Karpas-422 (cell line): ENCODE results near the gene NXPH1. TPM values are rescaled to one million over a fixed set of nuclear protein-coding genes. Genes with fewer than 3 reads are reported as not detected.

Source experiments
- DNase-seq: peaks from one replicate; pipeline ENCODE4 v3.0.0-alpha.2; 2015
- H2AFZ ChIP-seq: fragments of 200-600 bp; sonication (generic); 2 replicates; pipeline ENCODE4 v1.6.1; 2014; ENCODE audit warnings: antibody characterized with exemption, low read length, mixed read lengths
- H3K27ac ChIP-seq: fragments of 200-600 bp; sonication (generic); 2 replicates; pipeline ENCODE4 v1.5.1; 2014; ENCODE audit warnings: mild to moderate bottlenecking, low read length, moderate library complexity
- H3K27me3 ChIP-seq: fragments of 200-600 bp; sonication (generic); 2 replicates; pipeline ENCODE4 v1.6.1; 2014; ENCODE audit warnings: low read length, mixed read lengths
- H3K36me3 ChIP-seq: fragments of 200-600 bp; sonication (generic); 2 replicates; pipeline ENCODE4 v1.6.1; 2014; ENCODE audit warnings: low read length, mixed read lengths; ENCODE audit not compliant: insufficient read depth
- H3K4me1 ChIP-seq: fragments of 200-600 bp; sonication (generic); 2 replicates; pipeline ENCODE4 v1.6.1; 2014; ENCODE audit warnings: mild to moderate bottlenecking, low read length, mixed read lengths
- H3K4me2 ChIP-seq: fragments of 200-600 bp; sonication (generic); 2 replicates; pipeline ENCODE4 v1.6.1; 2014; ENCODE audit warnings: low read length, low read depth, mild to moderate bottlenecking; ENCODE audit not compliant: poor library complexity, severe bottlenecking
- H3K4me3 ChIP-seq: fragments of 200-600 bp; sonication (generic); 2 replicates; pipeline ENCODE4 v1.5.1; 2014; ENCODE audit warnings: mild to moderate bottlenecking, antibody characterized with exemption, low read length, mixed read lengths
- H3K79me2 ChIP-seq: fragments of 200-600 bp; sonication (generic); 2 replicates; pipeline ENCODE4 v1.6.1; 2014; ENCODE audit warnings: mild to moderate bottlenecking, low read length, mixed read lengths
- H3K9ac ChIP-seq: fragments of 200-600 bp; sonication (generic); 2 replicates; pipeline ENCODE4 v1.6.0; 2014; ENCODE audit warnings: low read length
- H3K9me2 ChIP-seq: fragments of 200-600 bp; sonication (generic), shearing (Covaris generic); replicated peaks from 2 replicates; pipeline ENCODE4 v1.6.0; 2014; ENCODE audit warnings: mild to moderate bottlenecking, low read length, moderate library complexity; ENCODE audit not compliant: insufficient read depth
- H3K9me3 ChIP-seq: fragments of 300-700, 200-600 bp; sonication (generic); 2 replicates; pipeline ENCODE4 v1.6.1; 2014; ENCODE audit warnings: low read length, mixed read lengths
- H4K20me1 ChIP-seq: fragments of 200-600 bp; sonication (generic); 2 replicates; pipeline ENCODE4 v1.6.1; 2014; ENCODE audit warnings: mild to moderate bottlenecking, antibody characterized with exemption, low read length, low read depth; ENCODE audit not compliant: insufficient read depth
- total RNA-seq: library from RNA; depleted of rRNA; stranded (reverse); fragments of >200 nt; shearing (Covaris generic); gene quantifications from 2 replicates; pipeline ENCODE4 v1.2.3, GENCODE V29; 2014; ENCODE audit warnings: low replicate concordance

NXPH1 gene
- total RNA-seq, 1 experiment from 2014 or later = not detected

DNA sequence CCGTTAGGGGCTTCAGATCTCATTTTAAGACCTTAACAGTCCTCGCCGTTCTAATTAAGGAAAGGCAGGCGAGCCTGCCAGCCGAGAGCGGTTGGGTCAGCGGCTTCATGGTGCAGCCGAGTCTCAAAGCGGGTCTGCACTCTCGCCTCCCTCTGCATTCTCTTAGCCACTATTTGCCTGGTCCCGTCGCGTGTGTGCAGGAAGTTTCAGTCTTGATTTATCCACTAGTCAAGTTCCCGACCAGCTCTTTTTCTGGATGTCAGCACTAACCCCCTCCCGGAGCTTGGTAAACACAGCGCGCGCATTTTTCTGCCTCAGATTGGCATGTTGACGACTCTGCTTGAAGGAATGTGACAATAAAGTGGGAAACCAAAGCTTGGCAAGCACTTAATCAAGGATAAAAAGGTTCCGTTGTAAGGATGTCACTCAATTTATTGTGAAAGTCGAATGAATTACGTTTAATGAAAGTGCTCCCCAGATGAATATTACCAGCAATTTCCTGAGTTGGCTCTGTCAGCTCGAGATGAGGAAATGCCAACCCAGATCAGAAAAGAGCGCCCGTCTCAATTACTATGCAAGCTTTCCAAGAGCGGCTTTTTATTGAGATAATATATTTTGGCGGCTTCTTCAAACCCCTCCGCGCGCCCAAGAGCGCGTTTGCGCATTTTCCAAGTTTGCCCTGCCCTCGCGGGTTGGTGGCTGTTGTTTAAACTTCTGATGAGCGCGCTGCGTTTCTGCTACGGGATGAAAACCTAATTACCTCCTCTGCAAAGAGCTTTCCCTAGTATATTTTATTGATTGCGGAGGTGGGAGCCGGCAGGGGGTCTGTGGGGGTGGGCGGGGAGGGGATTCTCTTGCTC is 7.9 kb downstream of the NXPH1 start:
- Histone ChIP-seq H4K20me1 (no peaks in the 10 kb centered on the region), H2AFZ (no peak overlapping the region), H3K9me2 (no peaks in the 10 kb centered on the region), H3K27ac (no peak overlapping the region), H3K4me3 (no peak overlapping the region), H3K79me2 (no peaks in the 10 kb centered on the region), H3K4me2 (no peak overlapping the region), H3K9me3 (no peaks in the 10 kb centered on the region), H3K27me3 (no peaks in the 10 kb centered on the region), H3K9ac (no peak overlapping the region), H3K4me1 (no peaks in the 10 kb centered on the region), H3K36me3 (no peaks in the 10 kb centered on the region)
- DNase-seq = no peak

DNA sequence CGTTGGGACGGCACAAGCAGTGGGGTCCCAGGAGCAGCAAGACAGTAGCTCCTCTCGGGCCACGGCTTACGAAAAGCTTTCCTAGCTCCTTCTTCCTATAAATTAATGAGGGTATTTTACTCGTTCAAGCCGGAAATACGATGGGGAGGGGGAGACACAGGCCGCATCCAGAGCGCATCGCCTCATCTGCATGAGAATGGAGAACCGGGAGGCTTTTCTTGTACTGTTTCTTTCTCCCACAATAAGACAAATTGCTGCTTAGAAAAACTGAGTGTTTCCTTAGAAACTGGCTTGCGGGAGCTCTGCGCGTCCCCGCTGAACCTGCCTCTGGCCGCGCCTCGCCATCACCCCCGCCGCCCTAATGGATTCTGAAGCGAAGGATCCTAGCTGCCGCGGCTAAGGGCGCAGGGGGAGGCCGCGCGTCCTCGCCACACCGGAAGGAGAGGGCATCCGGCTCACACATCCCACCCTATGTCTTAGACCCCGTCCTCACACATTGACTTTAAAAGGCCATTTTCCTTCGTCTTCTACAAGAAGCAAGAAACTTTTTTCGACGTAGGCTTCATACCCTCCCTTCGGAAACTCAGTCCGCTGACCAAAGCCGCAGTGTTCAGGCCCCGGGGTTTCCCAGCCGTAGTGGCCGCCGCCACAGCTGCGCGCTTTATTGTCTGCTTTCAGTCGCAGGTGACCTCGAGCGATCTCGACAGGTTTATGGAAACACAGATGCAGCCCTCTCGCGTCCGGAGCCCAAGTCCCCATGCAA is 8.8 kb downstream of the NXPH1 start:
- no peaks in the 10 kb centered on the region for H3K9me2 ChIP-seq
- no peaks in the 10 kb centered on the region for H4K20me1 ChIP-seq
- no peaks in the 10 kb centered on the region for H3K79me2 ChIP-seq
- no peaks in the 10 kb centered on the region for H3K4me1 ChIP-seq
- no peaks in the 10 kb centered on the region for H3K36me3 ChIP-seq
- no peak overlapping the region for H3K4me2 ChIP-seq
- no peaks in the 10 kb centered on the region for H3K9me3 ChIP-seq
- no peak overlapping the region for H2AFZ ChIP-seq
- no peak for DNase-seq
- no peak overlapping the region for H3K27ac ChIP-seq
- no peak overlapping the region for H3K9ac ChIP-seq
- no peaks in the 10 kb centered on the region for H3K27me3 ChIP-seq
- H3K4me3 ChIP-seq = no peak overlapping the region

DNA sequence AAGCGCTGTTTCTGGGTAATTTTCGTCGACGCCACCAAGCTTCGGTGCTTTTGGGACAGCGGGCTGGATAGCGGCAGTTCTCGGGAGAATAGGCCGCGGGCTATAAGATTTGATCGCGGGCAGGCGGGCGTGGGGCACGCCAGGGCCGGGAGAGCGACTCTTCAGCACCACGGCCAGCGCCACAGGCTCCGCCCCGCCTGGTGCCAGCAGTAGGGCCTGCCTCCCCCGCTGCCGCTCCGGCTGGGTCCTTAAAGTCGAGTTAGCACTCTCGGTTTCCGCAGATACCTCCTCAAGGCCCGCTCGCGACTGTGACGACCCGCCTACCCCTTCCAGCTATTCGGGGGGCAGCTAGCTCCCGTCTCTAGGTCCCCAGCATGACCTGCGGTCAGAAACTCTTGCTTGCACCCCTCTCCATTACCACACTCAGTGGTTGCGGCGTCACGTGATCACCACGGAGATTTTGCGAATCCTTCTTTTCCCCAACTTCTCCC is 9.4 kb downstream of the NXPH1 start:
- Histone ChIP-seq H3K4me3 (no peak overlapping the region), H3K27me3 (no peaks in the 10 kb centered on the region), H3K9ac (no peak overlapping the region), H3K36me3 (no peaks in the 10 kb centered on the region), H3K79me2 (no peaks in the 10 kb centered on the region), H3K4me2 (no peak overlapping the region), H3K9me3 (no peaks in the 10 kb centered on the region), H3K27ac (no peak overlapping the region), H3K9me2 (no peaks in the 10 kb centered on the region), H4K20me1 (no peaks in the 10 kb centered on the region), H2AFZ (no peak overlapping the region), H3K4me1 (no peaks in the 10 kb centered on the region)
- no peak for DNase-seq

DNA sequence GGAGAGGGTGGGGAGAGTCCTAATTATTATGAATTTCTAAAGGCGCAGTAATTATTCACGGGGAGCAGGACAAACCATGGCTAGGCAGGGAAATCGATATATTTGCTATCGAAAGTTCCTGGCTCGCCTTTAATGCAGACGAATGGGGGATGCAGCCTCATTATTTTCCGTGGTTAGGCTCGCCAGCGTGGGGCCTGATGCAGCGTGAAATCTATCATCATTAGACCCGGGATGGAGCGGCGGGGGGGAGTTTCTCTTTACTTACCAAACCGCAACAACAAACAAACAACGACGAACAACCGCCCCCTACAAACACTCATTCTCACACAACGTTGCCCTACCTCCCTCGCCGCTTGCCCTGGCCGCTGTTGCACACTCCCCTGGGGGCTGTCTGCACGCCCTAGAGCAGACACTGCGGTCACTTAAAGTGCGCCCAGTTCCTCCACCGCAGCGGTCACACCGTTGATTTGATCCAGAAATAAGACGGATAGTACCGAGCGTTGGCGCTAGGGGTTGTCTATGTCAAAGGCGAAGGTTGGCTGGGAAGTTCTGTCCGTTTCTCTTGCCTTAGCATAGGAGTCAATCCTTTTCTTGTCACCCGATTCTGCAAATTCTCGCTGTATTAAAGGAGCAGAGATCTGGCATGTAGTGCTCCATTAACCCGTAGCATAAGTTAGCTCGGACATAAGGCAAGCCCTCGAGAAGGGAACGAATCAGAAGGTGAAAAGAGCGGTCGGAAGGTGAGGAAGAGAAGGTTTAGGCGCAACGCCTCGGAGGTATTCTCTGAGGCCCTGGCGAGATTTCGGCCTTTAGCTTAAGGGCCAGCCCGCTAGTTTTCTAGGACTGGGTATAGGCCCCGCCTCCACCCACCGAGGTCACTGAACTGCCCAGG is 10.4 kb downstream of the NXPH1 start:
- Histone ChIP-seq H3K4me1 (no peaks in the 10 kb centered on the region), H3K27ac (no peak overlapping the region), H3K9me2 (no peaks in the 10 kb centered on the region), H3K9me3 (no peaks in the 10 kb centered on the region), H3K9ac (no peak overlapping the region), H2AFZ (no peak overlapping the region), H3K4me2 (no peak overlapping the region), H3K36me3 (no peaks in the 10 kb centered on the region), H3K27me3 (no peaks in the 10 kb centered on the region), H4K20me1 (no peaks in the 10 kb centered on the region), H3K4me3 (no peak overlapping the region), H3K79me2 (no peaks in the 10 kb centered on the region)
- no peak for DNase-seq

DNA sequence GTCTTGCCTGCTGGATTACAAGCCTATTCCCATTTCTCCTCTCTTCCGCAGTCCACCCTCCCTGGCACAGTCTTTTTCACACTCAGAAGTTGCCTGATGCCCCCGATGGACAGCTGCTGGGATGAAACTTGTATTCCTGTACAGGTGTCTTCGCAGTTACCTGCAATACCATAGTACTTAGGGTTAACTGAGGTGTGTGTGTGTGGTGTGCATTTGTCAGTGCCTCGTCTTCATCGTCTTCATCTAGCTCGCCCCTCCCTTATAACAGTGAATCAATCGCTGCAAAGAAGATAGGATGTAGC is 11.0 kb downstream of the NXPH1 start:
- no peaks in the 10 kb centered on the region for H3K4me1 ChIP-seq
- no peaks in the 10 kb centered on the region for H3K27me3 ChIP-seq
- no peak overlapping the region for H3K4me3 ChIP-seq
- H3K9me2 ChIP-seq = no peaks in the 10 kb centered on the region
- H3K27ac ChIP-seq = no peak overlapping the region
- no peaks in the 10 kb centered on the region for H3K9me3 ChIP-seq
- H2AFZ ChIP-seq = no peak overlapping the region
- no peaks in the 10 kb centered on the region for H3K36me3 ChIP-seq
- H3K4me2 ChIP-seq = no peak overlapping the region
- H3K79me2 ChIP-seq = no peaks in the 10 kb centered on the region
- no peak overlapping the region for H3K9ac ChIP-seq
- H4K20me1 ChIP-seq = no peaks in the 10 kb centered on the region
- no peak for DNase-seq

DNA sequence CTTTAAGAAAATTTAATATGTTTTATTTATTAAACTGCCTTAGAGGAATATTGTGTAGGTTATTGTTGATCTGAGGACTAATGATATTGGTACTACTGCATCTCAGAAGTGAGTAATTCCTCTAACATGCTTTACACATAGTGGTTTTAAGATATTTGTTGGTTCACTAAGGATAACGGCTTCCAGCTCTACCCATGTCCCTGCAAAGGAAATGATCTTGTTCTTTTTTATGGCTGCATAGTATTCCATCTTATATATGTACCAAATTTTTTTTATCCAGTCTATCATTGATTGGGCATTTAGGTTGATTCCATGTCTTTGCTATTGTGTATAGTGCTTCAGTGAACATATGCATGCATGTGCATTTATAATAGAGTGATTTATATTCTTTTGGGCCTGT is 20.1 kb downstream of the NXPH1 start:
- H3K27me3 ChIP-seq = no peaks in the 10 kb centered on the region
- H3K27ac ChIP-seq = no peak overlapping the region
- no peak overlapping the region for H2AFZ ChIP-seq
- no peaks in the 10 kb centered on the region for H3K4me1 ChIP-seq
- H3K36me3 ChIP-seq = no peaks in the 10 kb centered on the region
- no peak for DNase-seq
- no peak overlapping the region for H3K4me2 ChIP-seq
- no peaks in the 10 kb centered on the region for H3K79me2 ChIP-seq
- no peak overlapping the region for H3K9ac ChIP-seq
- H3K4me3 ChIP-seq = no peak overlapping the region
- H3K9me3 ChIP-seq = no peaks in the 10 kb centered on the region; the same call in 1 of the 2 replicates
- H4K20me1 ChIP-seq = no peaks in the 10 kb centered on the region
- H3K9me2 ChIP-seq = no peaks in the 10 kb centered on the region

DNA sequence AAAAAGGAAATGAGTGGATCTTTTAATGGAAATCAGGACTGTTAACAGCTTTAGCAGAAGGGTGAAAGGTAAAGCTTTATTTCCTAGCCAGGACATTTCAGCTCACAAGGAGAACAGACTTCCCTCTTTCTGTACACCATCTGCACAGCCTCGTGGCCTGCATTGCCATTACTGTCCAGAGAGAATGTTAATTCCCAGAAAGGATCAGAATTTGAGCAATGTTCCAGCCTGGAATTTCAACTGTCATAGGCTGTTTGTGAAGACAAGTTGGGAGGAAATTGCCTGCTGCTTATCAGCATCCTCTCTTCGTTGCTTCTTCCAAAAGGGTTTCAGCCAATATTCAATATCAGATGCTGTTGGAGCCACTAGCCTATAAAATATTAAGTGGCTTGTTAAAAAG is 22.0 kb downstream of the NXPH1 start:
- Histone ChIP-seq H3K27me3 (no peaks in the 10 kb centered on the region), H3K9me3 (no peaks in the 10 kb centered on the region; the same call in 1 of the 2 replicates), H4K20me1 (no peaks in the 10 kb centered on the region), H3K4me3 (no peak overlapping the region), H3K9me2 (no peaks in the 10 kb centered on the region), H2AFZ (no peak overlapping the region), H3K4me2 (no peak overlapping the region), H3K36me3 (no peaks in the 10 kb centered on the region), H3K9ac (no peak overlapping the region), H3K79me2 (no peaks in the 10 kb centered on the region), H3K4me1 (no peaks in the 10 kb centered on the region), H3K27ac (no peak overlapping the region)
- DNase-seq = no peak

DNA sequence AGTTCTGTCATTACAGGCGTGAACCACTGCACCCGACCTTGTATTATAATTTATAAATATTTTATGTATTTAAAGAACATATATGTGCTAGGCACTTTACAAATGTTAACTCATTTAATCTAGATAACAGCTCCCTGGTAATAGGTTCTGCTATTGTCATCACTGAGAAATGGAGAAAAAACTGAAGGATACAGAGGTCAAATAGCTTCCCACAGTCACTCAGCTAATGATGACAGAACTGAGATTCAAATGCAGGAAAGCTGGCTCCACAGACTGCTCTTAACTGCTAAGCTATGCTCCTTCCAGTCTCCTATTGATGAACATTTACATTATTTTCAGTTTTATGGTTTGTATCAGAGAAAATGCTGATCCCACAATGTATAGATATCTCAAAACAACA is 28.9 kb downstream of the NXPH1 start:
- no peaks in the 10 kb centered on the region for H3K36me3 ChIP-seq
- H3K4me2 ChIP-seq = no peak overlapping the region
- H3K4me1 ChIP-seq = no peaks in the 10 kb centered on the region
- no peaks in the 10 kb centered on the region for H3K79me2 ChIP-seq
- DNase-seq = no peak
- no peaks in the 10 kb centered on the region for H4K20me1 ChIP-seq
- no peak overlapping the region for H2AFZ ChIP-seq
- no peaks in the 10 kb centered on the region for H3K9me3 ChIP-seq
- no peak overlapping the region for H3K9ac ChIP-seq
- H3K9me2 ChIP-seq = no peaks in the 10 kb centered on the region
- H3K4me3 ChIP-seq = no peak overlapping the region
- H3K27me3 ChIP-seq = no peaks in the 10 kb centered on the region
- no peak overlapping the region for H3K27ac ChIP-seq
